GM19043 (cell line): ENCODE data around the gene SFXN5.
A peak's percentile ranks its signal among the peaks of the same experiment; 100 is the strongest.
"Not testable (repeated sequence)": the region's sequence is repeated elsewhere in the genome, so short reads cannot be mapped to it uniquely, and the experiment has no call there.

Experiments
- ATAC-seq: cut with Tn5 transposase; IDR thresholded peaks from one replicate; pipeline ENCODE4 v1.9.1; 2021; ENCODE audit warnings: low read depth; ENCODE audit not compliant: unreplicated experiment

SFXN5 gene

GRCh38 chr2:72915907-72916742, 155.4 kb downstream of the SFXN5 start:
- peak; percentile 50 for ATAC-seq

- no peak for ATAC-seq
Measured at GRCh38 chr2:72915320-72915906, 156.1 kb downstream of the SFXN5 start.

GRCh38 chr2:72914589-72915319, 156.8 kb downstream of the SFXN5 start:
- no peak for ATAC-seq

- ATAC-seq = no peak
Measured at GRCh38 chr2:72914206-72914559, 157.3 kb downstream of the SFXN5 start.

GRCh38 chr2:72913486-72914205, 157.9 kb downstream of the SFXN5 start:
- ATAC-seq = no peak

GRCh38 chr2:72911256-72911655, 160.3 kb downstream of the SFXN5 start:
- ATAC-seq = no peak

GRCh38 chr2:72908741-72909140, 162.8 kb downstream of the SFXN5 start:
- ATAC-seq = no peak

GRCh38 chr2:72907369-72907768, 164.1 kb downstream of the SFXN5 start:
- not testable (repeated sequence) for ATAC-seq

GRCh38 chr2:72901426-72901825, 170.1 kb downstream of the SFXN5 start:
- ATAC-seq = no peak

- ATAC-seq = no peak
Measured at GRCh38 chr2:72900191-72900825, 171.2 kb downstream of the SFXN5 start.

- ATAC-seq = no peak
Measured at GRCh38 chr2:72898585-72898906, 173.0 kb downstream of the SFXN5 start.

- no peak for ATAC-seq
Measured at GRCh38 chr2:72897785-72898584, 173.5 kb downstream of the SFXN5 start.

GRCh38 chr2:72896446-72896845, 175.1 kb downstream of the SFXN5 start:
- ATAC-seq = no peak

GRCh38 chr2:72895759-72896281, 175.7 kb downstream of the SFXN5 start:
- ATAC-seq = no peak

GRCh38 chr2:72895154-72895553, 176.4 kb downstream of the SFXN5 start:
- no peak for ATAC-seq

GRCh38 chr2:72894514-72894913, 177.0 kb downstream of the SFXN5 start:
- ATAC-seq = no peak

GRCh38 chr2:72893594-72894319, 177.8 kb downstream of the SFXN5 start:
- peak; percentile 75 for ATAC-seq

GRCh38 chr2:72892506-72893173, 178.9 kb downstream of the SFXN5 start:
- ATAC-seq = peak; percentile 56
